22Rv1 (cell line): ENCODE results near the gene SUPV3L1.
A peak's percentile ranks its signal among the peaks of the same experiment; 100 is the strongest.

Experiments
- H3K27ac ChIP-seq: fragments of 450-650 bp; 2 replicates; pipeline ENCODE4 v1.5.1; 2017
- ZFX ChIP-seq: fragments of 450-650 bp; IDR thresholded peaks from 2 replicates; pipeline ENCODE4 v1.6.1; 2017; ENCODE audit warnings: antibody characterized with exemption, borderline replicate concordance
- TF ChIP-seq, protein P1 (sequence below): fragments of 450-650 bp; IDR thresholded peaks from 2 replicates; pipeline ENCODE4 v1.5.1; 2017; ENCODE audit warnings: mild to moderate bottlenecking

The SUPV3L1 gene

DNA sequence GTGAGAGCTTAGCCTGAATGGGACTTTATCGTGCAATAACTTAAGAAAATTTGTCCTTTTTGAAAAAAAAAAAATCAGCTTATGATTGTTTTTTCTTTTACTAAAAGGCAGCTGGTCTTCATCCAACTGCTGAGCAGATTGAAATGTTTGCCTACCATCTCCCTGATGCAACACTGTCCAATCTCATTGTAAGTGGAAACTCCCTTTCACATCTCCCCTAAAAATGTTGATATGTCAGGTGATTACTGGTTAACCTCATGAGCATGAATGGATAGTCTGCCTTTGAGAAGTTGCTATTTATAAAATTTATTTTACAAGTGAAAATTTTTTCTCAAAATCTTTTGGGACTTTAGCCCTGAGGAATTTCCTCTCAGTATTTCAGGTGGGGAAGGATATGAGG is 22.3 kb downstream of the SUPV3L1 start:
- no peak for TF ChIP-seq ZFX
- TF ChIP-seq, protein P1, sequence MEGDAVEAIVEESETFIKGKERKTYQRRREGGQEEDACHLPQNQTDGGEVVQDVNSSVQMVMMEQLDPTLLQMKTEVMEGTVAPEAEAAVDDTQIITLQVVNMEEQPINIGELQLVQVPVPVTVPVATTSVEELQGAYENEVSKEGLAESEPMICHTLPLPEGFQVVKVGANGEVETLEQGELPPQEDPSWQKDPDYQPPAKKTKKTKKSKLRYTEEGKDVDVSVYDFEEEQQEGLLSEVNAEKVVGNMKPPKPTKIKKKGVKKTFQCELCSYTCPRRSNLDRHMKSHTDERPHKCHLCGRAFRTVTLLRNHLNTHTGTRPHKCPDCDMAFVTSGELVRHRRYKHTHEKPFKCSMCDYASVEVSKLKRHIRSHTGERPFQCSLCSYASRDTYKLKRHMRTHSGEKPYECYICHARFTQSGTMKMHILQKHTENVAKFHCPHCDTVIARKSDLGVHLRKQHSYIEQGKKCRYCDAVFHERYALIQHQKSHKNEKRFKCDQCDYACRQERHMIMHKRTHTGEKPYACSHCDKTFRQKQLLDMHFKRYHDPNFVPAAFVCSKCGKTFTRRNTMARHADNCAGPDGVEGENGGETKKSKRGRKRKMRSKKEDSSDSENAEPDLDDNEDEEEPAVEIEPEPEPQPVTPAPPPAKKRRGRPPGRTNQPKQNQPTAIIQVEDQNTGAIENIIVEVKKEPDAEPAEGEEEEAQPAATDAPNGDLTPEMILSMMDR: no peak
- H3K27ac ChIP-seq: no peak overlapping the region

DNA sequence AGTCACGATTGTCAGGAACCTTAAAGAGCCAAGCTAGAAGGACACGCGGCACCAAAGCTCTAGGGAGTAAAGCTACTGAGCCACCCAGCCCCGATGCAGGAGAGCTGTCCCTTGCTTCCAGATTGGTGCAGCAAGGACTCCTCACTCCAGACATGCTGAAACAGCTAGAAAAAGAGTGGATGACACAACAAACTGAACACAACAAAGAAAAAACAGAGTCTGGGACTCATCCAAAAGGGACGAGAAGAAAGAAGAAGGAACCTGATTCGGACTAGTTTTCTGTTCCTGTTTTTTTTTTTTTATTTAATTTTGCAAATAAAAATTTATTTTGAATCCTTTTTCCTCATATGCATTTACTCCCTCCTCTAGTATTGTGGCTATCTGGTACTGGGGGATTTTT is 28.7 kb downstream of the SUPV3L1 start:
- TF ChIP-seq, protein P1: no peak
- TF ChIP-seq ZFX: no peak
- no peak overlapping the region for H3K27ac ChIP-seq

DNA sequence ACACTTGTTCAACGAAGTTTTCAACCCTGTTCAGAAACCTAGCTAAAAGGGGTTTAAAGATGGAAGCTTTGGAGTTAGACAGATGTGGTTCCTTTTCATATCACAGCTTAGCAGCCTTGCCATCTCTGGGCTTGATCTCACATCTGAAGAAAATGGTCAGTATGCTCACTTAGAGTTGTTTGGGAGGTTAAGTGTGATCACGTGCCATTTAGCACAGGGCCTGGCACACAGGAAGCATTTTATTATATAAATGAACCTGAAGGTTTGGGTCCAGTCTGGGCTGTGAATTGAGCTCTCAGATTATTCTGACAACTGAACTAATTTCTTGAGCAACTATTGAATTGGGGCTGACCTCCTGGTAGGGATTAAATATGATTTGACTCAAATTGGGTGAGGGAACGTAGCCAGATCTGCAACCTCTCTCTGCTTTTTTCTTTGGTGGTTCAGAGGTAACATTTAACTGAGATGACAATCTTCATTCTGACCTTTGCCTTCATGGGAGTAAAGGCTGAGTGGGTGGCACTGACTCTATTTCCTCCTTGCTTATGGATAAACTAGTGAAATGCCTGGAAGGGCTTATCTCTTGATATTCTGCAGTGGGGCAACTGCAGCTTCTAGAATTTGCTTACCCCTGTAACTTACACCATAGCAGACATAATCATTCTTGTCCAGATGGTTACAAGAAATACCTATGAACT is 29.9 kb downstream of the SUPV3L1 start:
- no peak overlapping the region for H3K27ac ChIP-seq
- TF ChIP-seq, protein P1: no peak
- TF ChIP-seq ZFX: no peak

DNA sequence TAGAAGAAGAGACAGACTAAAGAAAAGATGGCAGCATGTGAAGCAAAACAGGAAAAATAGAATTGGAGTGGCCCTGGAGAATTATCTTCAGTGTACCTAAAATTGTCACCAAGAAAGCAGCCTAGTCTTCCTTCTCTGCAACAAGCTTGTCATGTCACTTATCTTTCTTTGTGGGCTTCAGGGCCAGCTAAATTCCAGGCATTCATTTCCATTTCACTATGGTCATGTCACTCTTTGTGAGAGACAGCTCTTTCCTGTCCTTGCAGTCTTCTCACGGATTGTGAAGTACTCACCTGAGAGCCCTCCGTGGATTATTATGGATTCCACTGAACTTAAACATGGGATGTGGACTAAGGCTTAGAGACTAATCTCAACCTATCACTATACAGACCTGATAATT is 31.1 kb downstream of the SUPV3L1 start:
- H3K27ac ChIP-seq: no peak overlapping the region
- TF ChIP-seq ZFX: no peak
- TF ChIP-seq, protein P1: no peak

DNA sequence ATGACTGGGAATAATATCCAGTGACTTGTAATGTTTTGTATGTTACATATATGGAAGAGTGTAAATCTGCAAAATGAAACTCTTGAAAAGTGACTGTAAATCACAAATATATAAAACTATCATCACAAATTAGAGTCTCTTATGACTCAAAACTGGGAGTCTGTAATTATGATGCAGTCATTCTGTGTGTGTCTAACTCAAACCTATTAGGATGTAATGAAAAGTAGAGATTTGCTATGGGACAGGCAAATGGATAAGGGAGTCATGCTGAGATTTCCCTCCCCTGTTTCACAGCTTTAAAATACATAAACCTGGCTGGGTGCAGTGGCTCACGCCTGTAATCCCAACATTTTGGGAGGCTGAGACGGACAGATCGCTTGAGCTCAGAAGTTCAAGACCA is 31.5 kb downstream of the SUPV3L1 start:
- H3K27ac ChIP-seq: no peak overlapping the region
- TF ChIP-seq ZFX: no peak
- TF ChIP-seq, protein P1: no peak

DNA sequence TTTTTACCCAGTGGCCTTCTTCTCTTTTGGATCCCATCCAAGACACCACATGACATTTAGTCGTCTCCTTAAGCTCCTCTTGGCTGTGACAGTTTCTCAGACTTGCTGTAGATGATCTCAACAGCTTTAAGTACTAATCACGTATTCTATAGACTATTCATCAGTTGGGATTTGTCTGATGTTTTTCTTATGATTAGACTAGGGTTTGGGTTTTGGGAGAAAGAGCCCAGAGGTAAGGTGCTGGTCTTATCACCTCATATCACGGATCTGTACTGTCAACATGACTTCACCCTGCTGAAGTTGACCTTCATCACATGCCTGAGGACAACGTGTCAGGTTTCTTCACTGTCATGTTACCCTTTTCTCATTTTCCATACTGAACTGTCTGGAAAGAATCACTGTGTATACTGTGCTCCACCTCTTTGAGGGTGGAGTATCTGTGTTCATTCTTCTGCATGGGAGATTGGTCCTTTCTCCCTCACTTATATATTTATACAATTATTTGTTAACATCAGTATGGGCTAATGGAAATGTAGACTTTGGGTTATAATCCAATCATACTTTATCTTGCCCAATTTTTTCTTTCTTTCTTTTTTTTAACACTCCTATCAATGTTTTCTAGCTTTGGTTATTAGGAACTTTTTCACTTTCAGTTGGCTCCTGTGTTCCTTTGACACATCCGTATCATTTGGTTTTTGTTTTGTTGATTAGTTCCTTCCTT is 33.7 kb downstream of the SUPV3L1 start:
- H3K27ac ChIP-seq: peak overlapping the region; percentile 42
- TF ChIP-seq ZFX: no peak
- TF ChIP-seq, protein P1: no peak

DNA sequence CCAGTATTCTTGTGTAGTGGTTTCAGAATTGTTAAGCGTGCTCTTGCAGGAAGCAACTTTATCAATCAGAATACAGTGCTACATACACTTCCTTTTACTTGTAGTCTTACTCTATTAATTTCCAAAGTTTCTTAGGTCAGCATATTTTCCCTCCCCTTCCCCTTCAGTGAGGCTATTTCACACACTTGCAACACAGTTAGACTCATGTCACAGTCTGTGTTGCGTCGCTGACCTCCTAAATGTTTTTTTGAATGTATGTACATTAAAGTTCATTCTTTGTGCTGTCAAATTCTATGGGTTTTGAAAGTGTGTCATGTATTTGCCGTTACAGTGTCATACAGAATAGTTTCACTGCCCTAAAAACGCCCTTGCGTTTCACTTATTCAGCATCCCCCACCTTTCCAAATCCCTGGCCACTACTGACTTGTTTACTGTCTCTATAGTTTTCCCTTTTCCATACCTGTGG is 34.7 kb downstream of the SUPV3L1 start:
- TF ChIP-seq, protein P1: no peak
- no peak for TF ChIP-seq ZFX
- no peak overlapping the region for H3K27ac ChIP-seq
